GM12878 (cell line): Measurements from ENCODE around the gene DNAAF5. TPM values are rescaled to one million over a fixed set of nuclear protein-coding genes. Genes with fewer than 3 reads are reported as not detected.

Experiments
- ATAC-seq: fragments of 200-7000 bp; cut with Tn5 transposase; 3 replicates; pipeline ENCODE4 v1.9.1; 2020; ENCODE audit warnings: mild to moderate bottlenecking, moderate library complexity
- BruUV-seq: library from RNA; stranded (reverse); fragments of 400-500 nt; replicated peaks from 2 replicates; lab custom pipeline; 2021; lab: Mats Ljungman, UMichigan
- CTCF ChIA-PET: fragments of 300-600 bp; sonication (Branson Sonifier 250); formaldehyde crosslinking; extraction: SDS; loops from one replicate; lab custom pipeline; 2021; ENCODE audit warnings: inconsistent platforms; lab: Yijun Ruan, JAX
- POLR2A ChIA-PET: fragments of 350-600 bp; formaldehyde crosslinking; extraction: SDS; loops from one replicate; lab custom pipeline; 2021; ENCODE audit warnings: inconsistent platforms; lab: Charles Lee
- RAD21 ChIA-PET: fragments of 300-600 bp; sonication (Branson Sonifier 250); formaldehyde crosslinking; loops from one replicate; lab custom pipeline; 2023; ENCODE audit warnings: antibody characterized with exemption; ENCODE audit not compliant: unreplicated experiment; lab: Charles Lee
- SMC1A ChIA-PET: fragments of 300-600 bp; sonication (Branson Sonifier 250); formaldehyde crosslinking; loops from one replicate; lab custom pipeline; 2023; ENCODE audit not compliant: unreplicated experiment, uncharacterized antibody; lab: Charles Lee
- DNase-seq: peaks from one replicate; pipeline ENCODE4 v3.0.0-alpha.2; 2011; ENCODE audit warnings: low read depth, low spot score
- FAIRE-seq: peaks from 3 replicates; lab custom pipeline; 2011; peaks lifted over from hg19 to GRCh38; lab: Jason Lieb, UNC
- H2AFZ ChIP-seq: 2 replicates; pipeline ENCODE4 v1.6.0; 2011; ENCODE audit warnings: low read depth, low read length, control low read depth; ENCODE audit not compliant: control insufficient read depth
- H3K27ac ChIP-seq: 2 replicates; pipeline ENCODE4 v1.5.1; 2011; ENCODE audit warnings: control low read depth; ENCODE audit not compliant: control insufficient read depth, insufficient read depth
- H3K27me3 ChIP-seq, 2 experiments: replicated peaks in 1 of 2; 2 replicates each; pipeline versions ENCODE4 v1.6.0 to v1.6.1; 2011; ENCODE audit warnings: low read length in 1 of 2; ENCODE audit not compliant: control insufficient read depth in 2 of 2, insufficient read depth in 2 of 2
- H3K36me3 ChIP-seq, 2 experiments: 2 replicates each; pipeline ENCODE4 v1.5.1; 2011; ENCODE audit warnings: low read length in 1 of 2; ENCODE audit not compliant: control insufficient read depth in 2 of 2, insufficient read depth in 2 of 2
- H3K4me1 ChIP-seq: 2 replicates; pipeline ENCODE4 v1.6.1; 2011; ENCODE audit warnings: mild to moderate bottlenecking, low read length, moderate library complexity, mixed read lengths; ENCODE audit not compliant: control insufficient read depth, insufficient read depth
- H3K4me2 ChIP-seq: 2 replicates; pipeline ENCODE4 v1.6.0; 2011; ENCODE audit warnings: control low read depth; ENCODE audit not compliant: control insufficient read depth, insufficient read depth
- H3K4me3 ChIP-seq: fragments of 200-600 bp; sonication (generic); 2 replicates; pipeline ENCODE4 v1.5.1; 2016
- H3K79me2 ChIP-seq: 2 replicates; pipeline ENCODE4 v1.6.0; 2011; ENCODE audit warnings: low read length; ENCODE audit not compliant: control insufficient read depth, insufficient read depth
- H3K9ac ChIP-seq: 2 replicates; pipeline ENCODE4 v1.8.0; 2011; ENCODE audit warnings: low read length, control low read depth, mixed read lengths; ENCODE audit not compliant: control insufficient read depth, insufficient read depth
- H3K9me3 ChIP-seq: replicated peaks from 3 replicates; pipeline ENCODE4 v1.5.1; 2011; ENCODE audit warnings: mild to moderate bottlenecking, low read length; ENCODE audit not compliant: control insufficient read depth, insufficient read depth
- H4K20me1 ChIP-seq: 2 replicates; pipeline ENCODE4 v1.6.0; 2011; ENCODE audit not compliant: control insufficient read depth, insufficient read depth
- BMI1 ChIP-seq: fragments of 450-650 bp; IDR thresholded peaks from 2 replicates; pipeline ENCODE4 v1.6.1; 2016; ENCODE audit warnings: mild to moderate bottlenecking, moderate library complexity, borderline replicate concordance
- CHD4 ChIP-seq: fragments of 200-600 bp; sonication (generic); IDR thresholded peaks from 2 replicates; pipeline ENCODE4 v1.6.1; 2016; ENCODE audit warnings: mild to moderate bottlenecking
- EED ChIP-seq: sonication (generic); IDR thresholded peaks from 2 replicates; pipeline ENCODE4 v1.6.1; 2016; ENCODE audit warnings: antibody characterized with exemption, low read depth
- MLLT1 ChIP-seq: fragments of 450-650 bp; IDR thresholded peaks from 2 replicates; pipeline ENCODE4 v1.6.1; 2016; ENCODE audit warnings: mild to moderate bottlenecking
- WGBS: methylation state at CpG from one replicate; pipeline ENCODE4 v1.1.6; 2016; ENCODE audit warnings: low lambda C conversion rate; ENCODE audit not compliant: insufficient replicate concordance, insufficient coverage; ENCODE audit errors: missing lambda C conversion rate; 5-methylcytosine and 5-hydroxymethylcytosine counted together
- in situ Hi-C: fragments of 300-500 bp; cut with MboI; formaldehyde crosslinking; loops from 9 replicates; pipeline ENCODE4 v1.14.3; 2018; ENCODE audit warnings: mixed read lengths
- intact Hi-C: fragments of 100-400 bp; cut with micrococcal nuclease; formaldehyde crosslinking; loops from one replicate; pipeline ENCODE4 v1.14.2; 2022; ENCODE audit not compliant: unreplicated experiment
- polyA plus RNA-seq, 11 experiments: library from polyadenylated mRNA; depleted of rRNA in 4 of 11; unstranded in 6 of 11; stranded (reverse) in 5 of 11; fragments of >200 nt; fragmentation: Nextera tagmentation in 4 of 11; fragmentation: Illumina TruSeq in 1 of 11; extraction: Ambion mirVana in 4 of 11; extraction: Trizol in 1 of 11; gene quantifications; 1 replicate in 1 of 11; 2 replicates in 10 of 11; pipeline versions ENCODE4 v1.2.1 to v1.2.3, GENCODE V29; 2011 to 2016; ENCODE audit warnings: inconsistent platforms in 2 of 11, missing spikeins in 2 of 11, low read depth in 1 of 11
- total RNA-seq, 4 experiments: library from RNA; depleted of rRNA in 3 of 4; stranded (reverse); fragments of >200 nt in 3 of 4; fragmentation: Illumina TruSeq in 1 of 4; extraction: Trizol in 1 of 4; gene quantifications; 2 replicates each; pipeline versions ENCODE4 v1.2.1 to v1.2.3, GENCODE V29; 2013 to 2021
- TF ChIP-seq, protein P1 (sequence below): fragments of 450-650 bp; IDR thresholded peaks from 2 replicates; pipeline ENCODE4 v1.6.1; 2017; ENCODE audit warnings: low read depth, mild to moderate bottlenecking, moderate library complexity

Gene DNAAF5
- total and polyA plus RNA-seq, 10 of the 15 experiments (the other 5 are each of a cell fraction or from before 2014, with no cell fraction given), result 1.8 to 38.3 (median 9.2) TPM

DNA sequence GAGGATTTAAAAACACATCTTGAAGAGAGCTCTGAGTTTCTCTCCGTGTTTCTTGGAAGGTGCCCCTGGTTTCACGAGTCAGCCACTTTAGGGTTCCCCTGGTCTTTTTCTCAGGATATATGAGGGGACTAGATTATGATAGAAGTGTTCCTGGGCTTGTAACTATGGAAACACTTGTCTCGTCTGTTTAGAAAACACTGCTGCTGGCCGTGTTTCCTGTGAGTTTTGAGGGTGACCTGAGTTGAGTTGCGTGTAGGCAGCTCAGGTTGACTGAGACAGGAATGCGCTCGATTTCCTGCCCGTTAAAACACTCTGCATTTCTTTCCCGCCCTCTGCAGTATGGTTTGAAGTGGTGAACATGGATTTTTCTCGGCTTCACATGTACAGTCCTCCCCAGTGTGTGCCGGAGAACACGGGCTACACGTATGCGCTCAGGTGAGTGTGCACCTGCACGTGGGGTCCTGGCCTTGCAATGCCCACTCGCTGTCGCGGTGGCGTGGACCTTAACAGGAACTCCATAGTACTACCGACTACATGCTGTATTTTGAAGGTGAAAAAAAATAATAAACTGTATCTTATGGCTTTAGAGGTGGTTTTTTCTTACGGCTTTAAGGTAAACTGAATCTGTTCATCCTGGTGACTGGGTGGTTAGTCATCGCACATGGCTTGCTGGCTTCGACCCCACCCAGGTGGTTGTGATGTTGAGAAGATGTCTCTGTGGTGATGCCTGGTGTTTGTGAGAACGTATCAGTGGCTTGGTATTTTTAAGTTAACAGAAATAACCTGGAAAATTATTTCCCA lies 105.9 kb downstream of the DNAAF5 start, which contains the start of gene SUN1:
TSS of gene SUN1 (plus strand) at position 310 of the 801 bp plus-strand sequence. CDS start at position 359, 49 bp downstream.
- Histone ChIP-seq H3K9ac (peak within 1 kb of the TSS; percentile 48), H3K79me2 (peaks cover 53% of the 10 kb centered on the region), H3K4me2 (peak within 1 kb of the TSS; percentile 92), H4K20me1 (no peaks in the 10 kb centered on the region; the same call in 1 of the 2 replicates), H2AFZ (no peak within 1 kb of the TSS), H3K4me1 (peaks cover 27% of the 10 kb centered on the region), H3K27ac (peak within 1 kb of the TSS; percentile 77), H3K27me3 (no peaks in the 10 kb centered on the region), H3K36me3 (peaks cover 5 to 12% of the 10 kb centered on the region in 2 experiments; a peak in 3 of 4 replicates), H3K4me3 (peak within 1 kb of the TSS; percentile 31), H3K9me3 (no peaks in the 10 kb centered on the region)
- FAIRE-seq (peak; percentile 13), DNase-seq (peak; percentile 26), ATAC-seq (peak; percentile 79)
- ChIA-PET RAD21 (interaction anchor here (0.8 to 1.7 kb wide), 4 partner anchors 11 to 41 kb away, joined by 3 to 14 read pairs (median 6); no protein-coding TSS in a partner anchor), SMC1A (interaction anchor here (0.9 to 2.5 kb wide), 8 partner anchors 15 to 98 kb away, joined by 3 to 11 read pairs (median 4); partner anchors contain the start of gene GET4), CTCF (interaction anchor here (0.7 to 1.5 kb wide), 8 partner anchors 10 to 44 kb away, joined by 3 to 8 read pairs (median 3); no protein-coding TSS in a partner anchor), POLR2A (interaction anchor here (0.5 to 6.4 kb wide), 4 partner anchors 14 to 24 kb away, joined by 3 to 34 read pairs (median 10); no protein-coding TSS in a partner anchor)
- WGBS, result 46% methylated on average over 24 of the region's 24 CpGs
- TF ChIP-seq CHD4, result 0 out of 2 replicates have a peak, but pooled peaks have one; percentile 16
- TF ChIP-seq EED, result peak; percentile 22; the same call in 1 of the 2 replicates
- peak; percentile 25; the same call in 1 of the 2 replicates for TF ChIP-seq BMI1
- peak; percentile 85 for TF ChIP-seq MLLT1
- TF ChIP-seq, protein P1, sequence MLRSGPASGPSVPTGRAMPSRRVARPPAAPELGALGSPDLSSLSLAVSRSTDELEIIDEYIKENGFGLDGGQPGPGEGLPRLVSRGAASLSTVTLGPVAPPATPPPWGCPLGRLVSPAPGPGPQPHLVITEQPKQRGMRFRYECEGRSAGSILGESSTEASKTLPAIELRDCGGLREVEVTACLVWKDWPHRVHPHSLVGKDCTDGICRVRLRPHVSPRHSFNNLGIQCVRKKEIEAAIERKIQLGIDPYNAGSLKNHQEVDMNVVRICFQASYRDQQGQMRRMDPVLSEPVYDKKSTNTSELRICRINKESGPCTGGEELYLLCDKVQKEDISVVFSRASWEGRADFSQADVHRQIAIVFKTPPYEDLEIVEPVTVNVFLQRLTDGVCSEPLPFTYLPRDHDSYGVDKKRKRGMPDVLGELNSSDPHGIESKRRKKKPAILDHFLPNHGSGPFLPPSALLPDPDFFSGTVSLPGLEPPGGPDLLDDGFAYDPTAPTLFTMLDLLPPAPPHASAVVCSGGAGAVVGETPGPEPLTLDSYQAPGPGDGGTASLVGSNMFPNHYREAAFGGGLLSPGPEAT, result no peak
- intact Hi-C loops (no loop called here), in situ Hi-C loops (no loop called here)
- BruUV-seq, result no TSS peak
